Astrocyte of the cerebellum (primary cell): ENCODE results near the gene TSPAN33.

ENCODE experiments used
- DNase-seq: peaks from one replicate; pipeline ENCODE4 v3.0.0-alpha.2; 2011; ENCODE audit warnings: low read depth
- H3K4me3 ChIP-seq: 2 replicates; pipeline ENCODE4 v1.5.1; 2011; ENCODE audit warnings: mild to moderate bottlenecking, low read depth, low read length, moderate library complexity
- CTCF ChIP-seq: IDR thresholded peaks from 2 replicates; pipeline ENCODE4 v1.5.1; 2012; ENCODE audit warnings: low read length, low read depth, moderate library complexity, mild to moderate bottlenecking; ENCODE audit errors: missing control alignments
- in situ Hi-C: cut with HindIII; loops from 2 replicates; pipeline ENCODE4 v1.10.0; 2017; ENCODE audit warnings: low sequenced_read_pairs

TSPAN33 gene, protein sequence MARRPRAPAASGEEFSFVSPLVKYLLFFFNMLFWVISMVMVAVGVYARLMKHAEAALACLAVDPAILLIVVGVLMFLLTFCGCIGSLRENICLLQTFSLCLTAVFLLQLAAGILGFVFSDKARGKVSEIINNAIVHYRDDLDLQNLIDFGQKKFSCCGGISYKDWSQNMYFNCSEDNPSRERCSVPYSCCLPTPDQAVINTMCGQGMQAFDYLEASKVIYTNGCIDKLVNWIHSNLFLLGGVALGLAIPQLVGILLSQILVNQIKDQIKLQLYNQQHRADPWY

DNA sequence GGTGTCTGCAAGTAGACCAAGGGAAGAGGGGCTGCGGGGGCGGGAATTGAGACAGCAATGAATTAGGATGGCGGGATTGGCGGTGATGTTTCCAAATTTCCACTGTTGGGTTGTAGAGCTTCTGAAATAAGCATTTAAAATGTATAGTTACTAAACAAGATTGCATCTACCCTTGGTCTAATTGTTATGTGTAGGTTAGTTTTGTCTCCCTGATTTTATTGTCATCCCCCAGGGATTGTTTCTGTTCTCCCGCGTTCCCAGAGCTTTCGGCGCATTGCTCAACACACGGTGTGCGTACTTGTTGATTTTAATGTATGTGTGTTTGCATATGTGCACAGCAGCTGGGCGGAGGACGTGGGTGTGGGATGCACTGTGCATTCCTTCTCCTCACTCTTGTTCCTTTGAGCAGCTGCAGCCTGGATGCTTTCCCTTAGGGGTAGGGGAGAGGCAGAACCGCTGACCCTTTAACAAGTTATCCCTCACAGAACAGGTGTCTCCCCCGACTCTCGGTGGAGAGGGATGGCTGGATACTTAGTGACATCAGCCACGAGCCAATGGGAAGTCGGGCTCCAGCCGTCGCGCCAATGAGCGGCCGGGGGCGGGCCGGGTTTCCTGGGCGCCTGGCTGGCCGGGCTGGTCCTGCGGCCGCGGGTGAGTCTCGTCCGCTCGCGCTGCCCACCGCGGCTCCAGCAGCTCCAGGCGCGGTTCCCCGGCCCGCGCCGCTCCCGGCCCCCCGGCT, at the start of gene TSPAN33:
Gene TSPAN33 (plus strand): TSS at position 613 of the 739 bp plus-strand sequence. CDS start 274 bp downstream, outside the sequence.
- H3K4me3 ChIP-seq, result peak within 1 kb of the TSS; percentile 39
- TF ChIP-seq CTCF, result no peak
- peak; percentile 15 for DNase-seq
- in situ Hi-C loops, result no loop called here

- no peak for DNase-seq
- no peak for TF ChIP-seq CTCF
- in situ Hi-C loops, result no loop called here
- no peak overlapping the region for H3K4me3 ChIP-seq
Measured at GRCh38 chr7:129095258-129095657, 49.2 kb upstream of the TSPAN33 start.

GRCh38 chr7:129098409-129099084, 46.0 kb upstream of the TSPAN33 start:
- in situ Hi-C loops, result no loop called here
- no peak for DNase-seq
- no peak for TF ChIP-seq CTCF
- H3K4me3 ChIP-seq, result no peak overlapping the region

DNA sequence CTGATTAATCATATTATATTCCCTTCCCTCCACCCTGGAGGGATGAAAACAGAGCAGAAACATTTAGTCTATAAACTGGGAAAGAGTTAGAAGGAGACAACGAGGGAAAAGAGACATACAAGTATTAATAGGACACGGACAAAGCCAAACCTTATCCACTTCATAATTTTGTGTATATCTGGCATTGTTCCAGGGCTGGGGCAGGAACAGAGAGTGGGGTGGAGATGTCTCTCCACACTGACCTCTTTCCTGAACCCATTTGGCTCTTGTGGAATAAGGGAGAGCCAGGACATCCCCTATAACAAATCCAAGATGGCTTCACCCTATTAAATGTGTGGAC, 43.7 kb upstream of the TSPAN33 start:
- in situ Hi-C loops, result no loop called here
- no peak overlapping the region for H3K4me3 ChIP-seq
- no peak for TF ChIP-seq CTCF
- DNase-seq, result no peak

GRCh38 chr7:129101746-129102145, 42.8 kb upstream of the TSPAN33 start:
- no peak for DNase-seq
- in situ Hi-C loops, result no loop called here
- no peak for TF ChIP-seq CTCF
- H3K4me3 ChIP-seq, result no peak overlapping the region

GRCh38 chr7:129103561-129104324, 40.8 kb upstream of the TSPAN33 start:
- H3K4me3 ChIP-seq, result no peak overlapping the region
- in situ Hi-C loops, result no loop called here
- TF ChIP-seq CTCF, result no peak
- no peak for DNase-seq
